Endometrium (tissue), 2 donors: Measurements from ENCODE around the gene CD79A.
"Not testable (repeated sequence)": the region's sequence is repeated elsewhere in the genome, so short reads cannot be mapped to it uniquely, and the experiment has no call there.

Experiments used
- FAIRE-seq: peaks from 2 replicates; lab custom pipeline; 2012; peaks lifted over from hg19 to GRCh38; lab: Jason Lieb, UNC
- donor health status: control.
- donor health status: control.

Gene CD79A

GRCh38 chr19:41905273-41906002 is 28.4 kb downstream of the CD79A start:
- no peak for FAIRE-seq

DNA sequence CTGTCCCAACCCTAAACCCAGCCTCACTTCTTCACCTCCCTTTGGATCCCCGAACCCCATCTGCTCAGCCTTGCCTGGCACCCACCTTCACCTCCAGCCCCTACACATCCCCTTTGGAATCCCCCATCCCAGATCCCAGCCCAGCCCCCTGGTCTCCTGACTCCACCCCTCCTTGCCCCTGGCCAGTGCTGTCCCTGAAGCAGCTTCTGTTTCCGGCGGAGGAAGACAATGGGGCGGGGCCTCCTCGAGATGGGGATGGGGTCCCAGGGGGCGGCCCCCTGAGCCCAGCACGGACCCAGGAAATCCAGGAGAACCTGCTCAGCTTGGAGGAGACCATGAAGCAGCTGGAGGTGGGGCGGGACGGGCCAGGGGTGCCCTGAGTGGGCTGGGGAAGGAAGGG is 29.2 kb downstream of the CD79A start:
- no peak for FAIRE-seq

GRCh38 chr19:41906916-41907680 is 30.0 kb downstream of the CD79A start:
- no peak for FAIRE-seq

DNA sequence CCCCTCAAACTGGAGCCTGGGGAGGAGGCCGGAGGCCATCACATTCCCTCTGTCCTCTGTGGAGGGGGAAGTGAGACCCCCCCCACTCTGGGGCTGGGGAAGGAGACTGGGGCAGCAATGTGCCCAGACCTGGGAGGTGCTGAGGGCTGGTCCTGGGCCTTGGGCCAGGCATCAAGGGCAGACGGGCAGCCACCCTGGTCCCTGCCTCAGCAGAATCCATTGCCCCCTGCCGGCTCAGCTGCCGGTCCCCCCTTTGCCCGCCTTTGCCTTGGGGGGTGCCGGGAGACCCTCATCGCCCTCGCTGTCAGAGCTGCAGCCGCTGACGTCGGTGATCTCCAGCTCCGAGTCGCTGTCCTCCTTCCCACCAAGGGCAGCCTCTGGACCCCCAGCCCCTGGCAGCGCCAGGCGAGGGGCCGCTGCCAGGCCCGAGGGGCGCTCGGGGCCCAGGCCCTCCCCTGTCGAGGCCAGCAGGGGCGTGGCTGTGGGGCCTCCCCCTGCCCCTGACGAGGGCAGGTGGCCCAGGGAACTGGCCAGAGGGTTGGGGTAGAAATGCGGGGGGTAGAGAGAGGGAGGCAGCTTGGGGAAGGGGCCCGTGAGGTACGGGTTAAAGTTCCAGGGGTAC is 31.0 kb downstream of the CD79A start:
- no peak for FAIRE-seq

GRCh38 chr19:41908724-41909464 is 31.8 kb downstream of the CD79A start:
- FAIRE-seq = no peak

DNA sequence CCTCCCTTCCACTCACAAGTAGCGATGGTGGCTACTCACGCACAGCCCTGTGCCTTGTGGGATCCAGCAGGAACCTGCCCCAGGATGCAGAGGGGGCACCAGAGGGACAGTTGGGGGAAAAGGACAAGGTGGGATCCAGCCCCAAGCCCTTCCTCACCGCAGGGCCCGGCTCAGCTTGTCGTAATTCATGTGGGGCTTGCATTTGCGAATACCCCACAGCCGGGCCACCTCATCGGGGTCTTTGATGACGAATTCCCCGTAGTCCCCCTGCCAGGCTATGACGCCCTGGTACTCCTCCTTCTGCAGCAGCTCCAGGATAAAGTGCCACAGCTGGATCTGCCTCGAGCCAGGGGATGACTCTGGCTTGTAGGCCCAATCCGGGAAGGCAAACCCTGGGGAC is 32.6 kb downstream of the CD79A start:
- FAIRE-seq = no peak

DNA sequence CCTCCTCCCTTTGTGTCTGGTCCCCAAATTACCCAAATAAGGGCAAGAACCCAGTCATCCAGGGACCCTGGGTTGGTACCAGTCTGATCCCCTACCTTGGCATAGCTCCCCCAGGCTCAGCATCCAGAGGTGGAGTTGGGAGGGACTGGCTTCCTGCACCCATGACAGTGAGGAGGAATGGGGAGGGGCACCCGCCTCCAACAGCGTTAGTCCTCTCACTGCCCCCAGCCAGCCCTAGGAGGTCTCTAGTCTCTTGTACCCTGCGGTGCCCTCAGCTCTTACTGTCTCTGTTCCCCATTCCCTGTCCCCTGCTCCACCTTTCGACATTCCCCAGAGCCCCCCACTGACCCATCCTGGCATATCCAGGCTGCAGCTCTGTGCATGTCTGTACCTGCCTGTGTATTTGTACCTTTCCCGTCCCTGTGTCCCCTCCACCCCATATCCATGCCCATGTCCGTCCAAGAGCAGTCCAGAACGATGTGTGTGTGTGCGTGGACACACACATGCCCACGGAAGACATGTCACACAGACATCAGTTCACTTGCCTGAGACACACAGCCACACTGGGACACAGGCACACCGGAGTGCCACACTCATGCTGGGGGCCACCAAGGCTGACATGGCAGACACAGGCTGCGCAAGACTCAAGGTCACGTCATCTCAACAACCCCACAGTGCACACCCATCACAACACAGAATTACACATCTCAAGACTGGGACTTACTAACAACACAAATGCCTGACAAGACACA is 33.3 kb downstream of the CD79A start:
- no peak for FAIRE-seq

DNA sequence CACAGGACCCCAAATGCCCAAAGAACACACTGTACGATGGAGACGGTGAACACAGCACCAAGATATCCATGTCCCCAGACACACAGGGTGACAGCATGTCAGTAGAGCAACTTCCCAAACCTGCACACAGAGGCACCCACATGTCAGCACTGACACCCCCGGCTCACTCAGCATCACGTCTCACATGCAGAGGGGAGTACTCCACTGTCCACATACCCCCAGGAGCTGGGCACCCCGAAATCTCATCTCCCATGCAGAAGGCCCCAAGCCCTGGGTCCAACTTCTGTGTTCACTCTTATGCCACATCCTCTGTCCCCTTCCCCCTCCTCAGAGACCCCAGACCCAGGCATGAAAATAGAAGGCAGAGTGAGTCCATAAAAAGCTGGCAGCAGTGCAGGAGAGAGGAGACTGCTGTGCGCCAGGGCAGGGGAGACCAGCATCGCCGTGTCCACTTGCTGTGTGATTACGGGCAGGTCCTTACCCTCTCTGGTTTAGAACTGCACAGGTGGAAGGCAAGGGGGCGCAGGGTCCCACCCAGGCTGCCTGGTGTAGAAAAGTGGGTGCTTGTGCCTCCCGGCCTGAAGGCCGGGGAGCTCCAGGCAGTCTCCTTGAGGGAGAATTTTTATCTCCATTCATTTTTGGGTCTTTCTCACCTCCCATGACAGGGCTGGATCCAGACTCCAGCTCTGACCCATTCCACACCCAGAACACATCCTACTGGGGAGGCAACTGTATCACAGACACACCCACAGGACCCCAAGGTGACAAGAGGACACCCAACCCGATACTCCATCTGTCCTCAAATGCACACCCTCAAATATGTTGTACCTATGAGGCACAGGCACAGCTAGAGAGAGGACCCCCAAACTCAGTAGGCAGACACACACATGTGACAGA is 34.2 kb downstream of the CD79A start:
- no peak for FAIRE-seq

DNA sequence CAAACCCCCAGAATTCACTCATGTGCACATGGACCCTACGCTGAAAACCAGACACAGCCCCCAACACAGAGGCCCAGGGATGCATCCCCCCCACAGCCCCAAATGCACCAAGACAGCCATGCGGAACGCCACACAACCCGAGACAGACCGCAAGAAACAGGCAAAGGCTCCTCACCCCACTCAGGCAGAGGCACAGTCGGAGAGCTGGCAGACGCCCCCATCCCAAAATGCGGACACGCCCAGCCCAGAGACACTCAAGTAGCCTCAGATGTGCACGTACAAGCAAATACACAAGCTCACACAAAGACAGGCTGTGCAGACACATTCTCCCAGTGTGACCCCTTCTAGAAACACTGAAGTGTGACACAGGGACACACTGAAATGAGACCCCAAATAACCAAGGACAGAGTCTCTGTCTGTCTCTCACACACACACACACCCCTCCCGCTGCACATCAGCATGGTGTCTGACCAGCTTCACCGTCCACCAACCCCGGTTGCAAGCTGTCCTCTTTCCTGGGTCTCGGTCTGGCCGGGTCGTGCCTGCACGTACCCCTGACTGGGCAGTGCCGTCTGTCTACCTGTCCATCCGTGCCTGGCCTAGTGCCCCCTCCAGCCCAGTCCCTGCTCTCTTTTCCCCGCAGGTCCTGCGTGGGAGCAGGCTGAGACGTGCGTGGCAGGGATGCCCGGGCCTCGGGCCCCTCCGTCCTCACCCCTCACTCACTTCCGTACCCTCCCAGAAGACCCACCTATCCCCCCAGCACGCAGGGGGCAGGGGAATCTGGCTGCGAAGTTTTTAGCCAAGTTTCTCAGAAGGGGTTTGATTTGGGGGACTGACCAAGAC is 35.0 kb downstream of the CD79A start:
- FAIRE-seq = no peak

GRCh38 chr19:41912899-41913537 is 35.9 kb downstream of the CD79A start:
- FAIRE-seq = no peak

GRCh38 chr19:41913538-41914423 is 36.7 kb downstream of the CD79A start:
- FAIRE-seq = no peak

GRCh38 chr19:41914424-41914834 is 37.4 kb downstream of the CD79A start:
- FAIRE-seq = not testable (repeated sequence)

DNA sequence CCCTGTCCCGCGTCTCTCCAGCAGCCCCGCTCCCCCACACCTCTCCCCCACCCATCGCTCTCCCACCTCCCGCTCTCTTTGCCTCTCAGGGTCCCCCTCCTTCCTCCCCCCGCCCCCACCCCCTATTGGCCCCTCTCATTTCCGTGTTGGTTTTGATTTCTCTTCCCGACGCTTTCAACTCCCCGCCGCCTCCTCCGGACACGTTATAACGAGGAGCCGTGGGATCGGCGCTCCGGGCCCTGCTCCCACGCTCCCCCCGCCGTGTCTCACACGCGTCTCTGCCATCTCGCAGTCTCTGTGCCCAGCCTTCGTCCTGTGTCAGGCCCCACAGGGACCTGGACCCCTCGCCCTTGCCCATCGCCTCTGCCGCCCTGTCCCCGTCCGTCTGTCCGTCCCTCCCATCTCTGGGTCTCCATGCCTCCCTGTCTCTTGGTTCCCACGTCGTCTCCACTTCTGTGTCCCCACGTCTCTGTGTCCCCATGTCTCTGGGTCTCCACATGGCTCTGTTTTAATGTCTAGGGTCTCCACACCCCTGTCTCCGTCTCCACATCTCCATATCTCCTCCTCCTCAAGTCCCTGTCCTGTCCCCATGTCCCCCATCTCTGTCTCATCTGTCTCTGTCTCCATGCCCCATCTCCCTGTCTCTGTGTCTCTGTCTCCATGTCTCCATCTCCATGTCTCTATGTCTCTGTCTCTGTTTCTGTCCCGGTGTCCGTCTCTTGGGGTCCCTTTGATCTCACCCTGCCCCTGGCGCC is 38.1 kb downstream of the CD79A start:
- no peak for FAIRE-seq

DNA sequence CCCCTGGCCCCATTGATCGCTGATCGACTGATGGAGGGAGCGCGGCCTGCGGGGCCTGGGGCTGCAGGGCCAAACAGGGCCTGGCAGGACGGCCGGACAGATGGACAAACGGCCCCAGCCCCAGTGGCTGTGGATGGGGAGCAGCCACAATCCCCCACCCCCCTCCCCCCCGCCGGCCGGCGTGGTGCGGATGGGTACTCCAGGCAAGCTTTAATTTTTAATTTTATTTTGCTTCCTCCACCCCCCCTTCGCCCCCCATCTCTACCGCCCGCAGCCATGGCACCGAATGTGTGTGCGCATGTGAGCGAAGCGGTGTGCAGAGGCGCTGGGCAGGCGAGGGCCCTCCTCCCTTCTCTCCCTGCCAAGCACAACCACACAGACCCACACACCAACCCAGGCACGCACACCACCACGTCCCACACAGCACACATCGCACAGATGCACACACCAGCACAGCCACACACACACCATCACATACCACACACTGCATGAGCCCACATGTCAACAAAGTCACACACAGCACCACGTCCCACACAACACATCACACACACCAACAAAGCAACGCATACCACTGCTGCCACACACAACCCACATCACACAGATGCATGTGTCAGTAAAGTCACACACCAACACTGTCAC is 38.8 kb downstream of the CD79A start:
- FAIRE-seq = no peak

- FAIRE-seq = no peak
Measured at GRCh38 chr19:41917676-41918075, 40.6 kb downstream of the CD79A start.

DNA sequence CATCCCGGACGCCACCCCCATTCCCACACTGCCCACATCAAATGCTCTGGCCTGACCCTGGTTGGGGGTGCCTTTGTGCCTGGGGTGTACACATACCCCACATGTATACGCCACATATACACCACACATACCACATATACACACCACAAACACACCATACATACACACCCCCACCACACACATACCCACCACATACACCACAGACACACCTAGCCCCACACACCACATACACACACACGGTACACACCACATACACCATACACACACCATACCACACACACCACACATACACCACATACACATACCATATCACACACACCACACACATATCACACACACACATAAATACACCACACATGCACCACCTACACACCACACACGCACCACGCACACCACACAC is 41.0 kb downstream of the CD79A start:
- no peak for FAIRE-seq

- FAIRE-seq = no peak
Measured at GRCh38 chr19:41918653-41919244, 41.7 kb downstream of the CD79A start.
